HG03139 (cell line): Measurements from ENCODE around the gene PCBP3.
"Not testable (repeated sequence)": the region's sequence is repeated elsewhere in the genome, so short reads cannot be mapped to it uniquely, and the experiment has no call there.

Source experiments
- ATAC-seq: cut with Tn5 transposase; IDR thresholded peaks from one replicate; pipeline ENCODE4 v1.9.1; 2021; ENCODE audit not compliant: unreplicated experiment

Gene PCBP3

DNA sequence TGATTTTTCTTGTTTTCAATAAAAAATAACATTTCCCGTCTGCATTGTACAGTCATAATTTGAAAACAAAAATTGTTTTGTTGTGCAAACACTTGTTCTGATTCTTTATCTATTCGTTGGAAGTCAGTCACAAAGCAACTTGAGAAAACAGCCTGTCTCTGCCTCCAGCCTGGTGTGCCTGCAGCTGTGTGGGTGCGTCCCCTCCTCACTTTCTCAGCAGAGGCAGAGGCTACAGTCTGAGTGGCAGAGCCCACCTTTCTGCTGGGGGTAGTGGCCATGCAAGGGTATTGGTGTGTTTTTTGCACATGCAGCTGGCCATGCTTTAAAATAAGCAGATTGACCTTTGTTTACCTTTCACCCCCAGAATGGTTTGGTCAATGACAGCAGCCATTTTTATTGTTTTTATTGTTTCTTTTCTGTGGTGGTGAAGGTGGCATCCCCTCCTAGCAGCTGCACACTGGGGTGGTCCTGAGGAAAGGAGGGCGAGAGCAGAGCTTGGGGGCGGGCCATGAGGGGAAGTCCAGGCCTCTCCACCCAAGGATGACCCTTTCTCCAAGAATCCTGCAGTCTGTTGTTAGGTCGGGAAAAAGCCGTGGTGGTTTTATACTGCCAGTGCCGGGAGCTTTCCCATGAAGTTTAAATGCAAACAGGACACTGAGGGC, 159.6 kb downstream of the PCBP3 start:
- ATAC-seq = no peak

DNA sequence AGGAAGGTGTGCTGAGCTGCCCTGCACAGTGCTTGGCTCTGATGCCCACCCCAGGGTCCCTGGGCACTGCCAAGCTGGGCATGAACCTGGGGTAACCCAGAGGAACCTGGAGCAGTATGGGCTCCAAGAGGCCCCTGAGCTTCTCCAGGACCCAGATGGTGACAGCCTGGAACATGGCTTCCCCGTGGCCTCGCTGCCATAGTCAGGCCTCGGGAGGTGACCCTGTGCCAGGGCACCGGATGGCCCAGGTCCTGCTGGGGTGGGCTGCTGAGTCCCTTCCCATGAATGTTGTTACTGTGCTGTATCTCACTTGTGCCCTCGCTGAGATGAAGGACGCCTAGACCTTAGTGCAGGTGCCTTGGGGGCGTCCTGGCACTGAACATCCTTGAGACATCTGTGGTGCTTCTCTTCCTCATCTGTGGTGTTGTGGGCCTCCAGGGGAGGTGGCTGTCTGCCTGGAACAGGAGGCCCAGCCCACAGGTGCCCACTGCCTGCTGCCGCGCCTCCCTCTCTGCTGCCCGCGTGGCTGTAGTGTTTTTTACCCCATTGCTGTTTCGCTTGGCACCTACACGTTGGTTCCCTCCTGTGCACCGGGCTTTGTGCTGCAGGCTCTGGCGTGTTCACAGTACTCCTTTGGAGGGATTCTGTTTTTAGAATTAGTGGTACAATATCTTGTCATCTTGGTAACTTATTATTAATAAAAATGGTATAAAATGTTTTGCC, 160.3 kb downstream of the PCBP3 start:
- ATAC-seq = no peak

DNA sequence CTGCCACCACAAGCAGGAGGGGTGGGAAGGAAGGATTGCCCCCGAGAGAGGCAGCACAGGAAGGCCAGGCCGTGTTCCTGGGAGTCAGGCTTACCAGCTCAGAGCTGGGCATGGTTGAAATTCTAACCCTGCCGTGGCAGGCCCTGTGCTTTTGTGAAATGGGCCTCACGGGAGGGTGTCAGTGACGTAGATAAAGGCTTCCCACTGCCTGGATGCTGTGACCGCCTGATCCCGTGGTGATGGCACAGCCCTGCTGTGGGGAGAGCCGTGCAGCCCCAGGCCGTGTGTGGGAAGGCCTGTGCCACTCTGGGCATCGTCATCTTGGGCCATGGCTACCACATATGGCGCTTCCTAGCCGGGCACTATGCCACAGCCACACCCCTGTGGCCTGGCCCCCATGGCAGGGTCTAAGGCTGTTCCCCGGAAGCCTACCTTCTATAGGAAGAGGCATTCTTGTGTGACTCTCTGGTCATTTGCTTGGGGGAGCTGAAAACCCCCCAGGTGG, 161.3 kb downstream of the PCBP3 start:
- no peak for ATAC-seq

DNA sequence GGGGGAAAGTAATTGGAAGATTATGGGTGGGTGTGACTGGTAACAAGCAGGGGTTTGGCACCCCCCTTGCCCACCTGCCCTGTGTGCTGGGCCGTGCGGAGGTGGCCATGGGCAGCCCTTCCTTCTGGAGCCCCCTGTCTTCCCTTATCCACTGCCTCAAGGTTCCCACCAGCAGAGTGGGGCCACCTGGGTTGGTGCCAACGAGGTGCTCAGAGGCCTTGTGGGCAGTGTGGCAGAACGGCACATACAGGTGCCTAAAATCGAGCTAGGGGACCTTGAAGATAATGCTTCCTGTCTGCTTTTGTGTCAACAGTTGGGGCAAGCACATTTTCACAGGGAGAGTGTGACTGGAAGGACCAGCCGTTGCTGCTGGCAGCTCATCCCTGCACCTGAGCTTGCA, 161.8 kb downstream of the PCBP3 start:
- no peak for ATAC-seq

DNA sequence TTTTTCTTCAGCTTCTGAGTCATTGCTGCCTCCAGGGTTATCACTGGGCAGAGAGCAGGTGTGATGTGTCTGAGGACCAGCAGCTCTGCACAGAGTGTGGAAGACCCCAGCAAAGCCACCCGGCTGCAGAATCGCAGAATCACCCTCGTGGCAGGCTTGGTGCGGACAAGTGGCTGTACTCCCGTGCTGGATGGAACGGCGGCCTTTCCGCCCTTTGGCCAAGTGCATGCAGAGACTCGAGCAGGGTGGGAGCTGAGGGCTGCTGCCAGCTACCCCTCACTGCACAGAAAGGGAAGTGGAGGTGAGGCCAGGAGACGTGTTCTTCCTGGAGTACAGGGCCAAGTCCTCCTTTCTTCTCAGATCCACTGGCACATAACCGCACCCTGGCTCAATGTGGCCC, 162.5 kb downstream of the PCBP3 start:
- ATAC-seq = no peak

DNA sequence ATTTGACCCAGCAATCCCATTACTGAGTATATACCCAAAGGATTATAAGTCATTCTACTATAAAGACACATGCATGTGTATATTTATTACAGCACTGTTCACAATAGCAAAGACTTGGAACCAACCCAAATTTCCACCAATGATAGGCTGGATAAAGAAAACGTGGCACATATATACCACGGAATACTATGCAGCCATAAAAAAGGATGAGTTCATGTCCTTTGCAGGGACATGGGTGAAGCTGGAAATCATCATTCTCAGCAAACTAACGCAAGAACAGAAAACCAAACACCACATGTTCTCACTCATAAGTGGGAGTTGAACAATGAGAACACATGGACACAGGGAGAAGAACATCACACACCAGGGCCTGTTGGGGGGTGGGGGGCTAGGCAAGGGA, 165.1 kb downstream of the PCBP3 start:
- not testable (repeated sequence) for ATAC-seq

DNA sequence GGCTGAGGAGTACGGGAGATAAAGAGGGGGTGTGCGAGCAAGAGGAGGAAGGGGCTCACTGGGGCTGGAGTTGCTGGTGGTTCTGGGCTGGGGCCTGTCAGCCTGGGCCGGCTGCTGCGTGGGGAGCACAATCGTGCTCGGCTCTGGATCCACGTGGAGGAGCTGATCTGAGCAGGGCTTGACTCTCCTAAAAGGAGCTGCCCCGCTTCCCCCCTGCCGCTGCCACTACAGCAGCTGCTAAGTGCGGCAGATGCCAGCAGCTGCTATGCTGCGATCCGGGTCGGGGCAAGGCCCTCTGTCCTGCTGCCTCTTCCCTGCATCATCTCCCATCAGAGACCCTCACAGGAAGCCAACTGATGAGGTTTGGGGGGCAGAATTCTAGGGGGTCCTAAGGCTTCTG, 165.9 kb downstream of the PCBP3 start:
- ATAC-seq = no peak

DNA sequence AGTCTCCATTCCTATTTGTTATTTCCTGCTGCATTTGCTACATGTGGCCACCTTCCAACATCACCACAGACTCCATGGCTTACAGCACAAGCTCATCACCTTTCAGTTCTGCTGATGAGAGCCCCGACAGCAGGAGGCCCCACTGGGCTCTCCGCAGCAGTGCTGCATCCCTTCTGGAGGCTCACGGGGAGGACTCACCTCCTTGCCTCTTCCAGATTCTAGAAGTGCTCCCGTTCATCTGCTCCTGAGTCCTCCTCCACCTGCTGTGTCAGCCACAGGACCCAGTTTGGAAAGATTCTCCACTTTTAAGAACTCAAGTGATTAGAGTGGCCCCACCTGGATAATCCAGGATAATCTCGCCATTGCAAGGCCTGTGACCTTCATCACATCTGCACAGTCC, 167.6 kb downstream of the PCBP3 start:
- ATAC-seq = no peak

DNA sequence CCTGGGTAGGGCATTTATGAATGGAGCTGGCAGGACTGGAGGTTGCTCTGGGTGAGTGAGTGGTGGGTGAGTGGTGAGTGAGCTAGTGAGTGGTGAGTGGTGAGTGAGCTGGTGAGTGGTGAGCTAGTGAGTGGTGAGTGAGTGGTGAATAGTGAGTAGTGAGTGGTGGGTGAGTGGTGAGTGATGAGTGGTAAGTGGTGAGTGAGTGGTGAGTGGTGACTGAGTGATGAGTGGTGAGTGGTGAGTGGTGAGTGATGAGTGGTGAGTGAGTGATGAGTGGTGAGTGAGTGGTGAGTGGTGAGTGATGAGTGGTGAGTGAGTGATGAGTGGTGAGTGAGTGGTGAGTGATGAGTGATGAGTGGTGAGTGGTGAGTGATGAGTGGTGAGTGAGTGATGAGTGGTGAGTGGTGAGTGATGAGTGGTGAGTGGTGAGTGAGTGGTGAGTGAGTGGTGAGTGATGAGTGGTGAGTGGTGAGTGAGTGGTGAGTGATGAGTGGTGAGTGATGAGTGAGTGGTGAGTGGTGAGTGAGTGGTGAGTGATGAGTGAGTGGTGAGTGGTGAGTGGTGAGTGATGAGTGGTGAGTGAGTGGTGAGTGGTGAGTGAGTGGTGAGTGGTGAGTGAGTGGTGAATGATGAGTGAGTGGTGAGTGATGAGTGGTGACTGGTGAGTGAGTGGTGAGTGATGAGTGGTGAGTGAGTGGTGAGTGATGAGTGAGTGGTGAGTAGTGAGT, 170.8 kb downstream of the PCBP3 start:
- not testable (repeated sequence) for ATAC-seq

DNA sequence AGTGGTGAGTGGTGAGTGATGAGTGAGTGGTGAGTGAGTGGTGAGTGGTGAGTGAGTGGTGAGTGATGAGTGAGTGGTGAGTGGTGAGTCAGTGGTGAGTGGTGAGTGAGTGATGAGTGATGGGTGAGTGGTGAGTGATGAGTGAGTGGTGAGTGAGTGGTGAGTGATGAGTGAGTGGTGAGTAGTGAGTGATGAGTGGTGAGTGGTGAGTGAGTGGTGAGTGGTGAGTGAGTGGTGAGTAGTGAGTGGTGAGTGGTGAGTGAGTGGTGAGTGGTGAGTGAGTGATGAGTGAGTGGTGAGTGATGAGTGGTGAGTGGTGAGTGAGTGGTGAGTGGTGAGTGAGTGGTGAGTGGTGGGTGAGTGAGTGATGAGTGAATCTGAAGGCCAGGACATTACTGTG, 172.3 kb downstream of the PCBP3 start:
- ATAC-seq = not testable (repeated sequence)

DNA sequence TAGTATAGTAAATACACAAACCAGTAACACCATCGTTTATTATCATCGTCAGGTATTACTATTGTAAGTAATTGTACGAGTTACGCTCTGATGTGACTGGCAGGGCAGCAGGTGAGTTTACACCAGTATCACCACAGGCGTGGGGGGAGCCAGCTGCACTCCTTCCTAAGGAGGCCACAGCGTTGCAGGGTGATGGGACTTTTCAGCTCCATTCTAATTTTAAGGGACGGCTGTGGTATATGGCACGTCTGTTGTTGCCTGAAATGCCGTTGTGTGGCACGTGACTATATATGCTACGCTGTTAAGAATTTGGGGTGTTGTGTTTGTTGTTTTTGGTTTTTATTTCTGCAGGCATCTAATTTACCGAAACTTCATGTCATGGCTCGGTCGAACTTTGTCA, 173.3 kb downstream of the PCBP3 start:
- no peak for ATAC-seq

DNA sequence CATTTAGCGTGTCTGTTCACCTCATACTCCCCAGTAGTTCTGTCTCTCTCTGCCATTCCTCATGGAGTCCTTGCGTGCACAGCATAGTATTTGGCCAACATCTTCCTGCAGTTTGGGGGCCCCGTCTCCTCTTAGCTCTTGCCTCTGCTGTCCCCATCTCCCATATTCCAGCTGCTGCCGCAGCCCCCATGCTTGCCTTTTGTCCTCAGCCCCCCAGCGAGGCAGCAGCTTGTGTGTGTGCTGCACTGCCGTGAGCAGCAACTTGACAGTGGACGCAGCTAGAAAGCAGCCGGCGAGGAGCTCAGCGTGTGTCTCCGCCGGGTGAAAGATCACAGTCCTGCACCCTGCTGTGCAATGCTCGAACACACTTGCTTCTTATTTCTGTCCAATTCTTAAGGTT, 173.8 kb downstream of the PCBP3 start:
- no peak for ATAC-seq

DNA sequence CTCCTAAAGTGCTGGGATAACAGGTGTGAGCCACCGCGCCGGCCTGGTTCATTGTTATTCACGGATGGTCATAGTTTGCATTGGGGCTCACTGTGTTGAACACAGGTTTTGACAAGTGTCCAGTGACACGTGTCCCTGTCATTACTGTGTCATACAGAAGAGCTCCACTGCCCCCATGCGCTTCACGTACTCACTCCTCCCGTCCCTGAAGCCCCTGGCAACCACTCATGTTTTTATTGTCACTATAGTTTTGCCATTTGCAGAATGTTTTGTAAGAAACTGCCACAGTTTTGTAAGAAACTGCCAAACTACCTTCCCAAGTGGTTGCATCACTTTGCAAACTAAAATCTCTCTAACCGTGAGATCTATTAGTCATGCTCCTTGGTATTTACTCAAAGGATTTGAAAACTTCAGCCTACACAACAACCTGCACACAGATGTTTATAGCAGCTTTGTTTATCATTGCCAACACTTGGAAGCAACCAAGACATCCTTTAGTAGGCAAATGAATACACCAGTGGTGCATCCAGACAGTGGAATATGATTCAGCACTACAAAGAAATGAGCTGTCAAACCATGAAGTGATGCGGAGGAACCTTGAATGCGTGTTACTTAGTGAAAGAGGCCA, 174.9 kb downstream of the PCBP3 start:
- no peak for ATAC-seq

DNA sequence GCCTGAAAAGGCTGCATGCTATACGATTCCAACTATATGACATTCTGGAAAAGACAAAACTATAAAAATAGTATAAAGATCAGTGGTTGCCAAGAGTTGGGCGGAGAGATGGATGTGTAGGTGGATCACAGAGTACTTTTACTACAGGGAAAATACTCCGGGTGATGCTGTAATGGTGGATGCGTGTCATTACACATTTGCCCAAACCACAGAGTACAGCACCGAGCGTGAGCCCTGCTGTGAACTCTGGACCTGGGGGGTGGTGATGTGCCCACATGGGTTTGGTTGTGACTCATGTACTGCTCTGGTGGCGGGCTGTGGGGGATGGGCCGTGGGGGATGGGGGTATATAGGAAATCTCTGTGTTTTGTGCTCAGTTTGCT, 175.4 kb downstream of the PCBP3 start:
- ATAC-seq = no peak

DNA sequence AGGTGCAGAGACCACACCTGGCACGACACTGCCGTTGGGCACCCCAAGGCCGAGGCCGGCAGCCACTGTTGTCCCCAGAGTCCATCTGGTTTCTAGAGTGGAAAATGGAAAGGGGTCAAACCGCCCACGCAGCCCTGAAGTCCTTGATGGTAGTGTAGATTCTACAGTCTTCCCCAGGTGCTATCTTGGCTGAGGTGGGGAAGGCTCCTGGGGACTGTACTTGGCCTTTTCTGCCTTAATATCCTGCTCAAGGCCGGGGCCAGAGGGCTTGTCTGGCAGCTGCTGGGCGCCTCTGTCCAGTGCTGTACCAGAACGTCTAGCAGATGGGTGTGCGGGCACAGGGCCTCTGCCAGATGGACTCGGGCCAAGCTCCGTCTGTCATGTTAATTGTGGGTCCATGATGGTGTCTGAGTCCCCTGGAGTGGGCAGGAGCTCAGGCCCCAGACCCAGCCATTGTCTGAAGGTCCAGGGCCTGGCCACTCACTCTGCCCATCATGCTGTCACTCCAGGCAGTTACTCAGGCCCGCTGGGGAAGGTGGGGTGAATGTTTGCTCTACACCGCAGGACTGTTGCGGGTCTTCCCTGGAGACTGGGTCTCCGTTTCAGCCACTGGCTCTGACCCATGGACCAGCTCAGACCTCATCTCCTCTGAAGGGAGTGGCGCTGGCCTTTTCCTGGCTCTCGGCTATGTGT, 176.1 kb downstream of the PCBP3 start:
- no peak for ATAC-seq

DNA sequence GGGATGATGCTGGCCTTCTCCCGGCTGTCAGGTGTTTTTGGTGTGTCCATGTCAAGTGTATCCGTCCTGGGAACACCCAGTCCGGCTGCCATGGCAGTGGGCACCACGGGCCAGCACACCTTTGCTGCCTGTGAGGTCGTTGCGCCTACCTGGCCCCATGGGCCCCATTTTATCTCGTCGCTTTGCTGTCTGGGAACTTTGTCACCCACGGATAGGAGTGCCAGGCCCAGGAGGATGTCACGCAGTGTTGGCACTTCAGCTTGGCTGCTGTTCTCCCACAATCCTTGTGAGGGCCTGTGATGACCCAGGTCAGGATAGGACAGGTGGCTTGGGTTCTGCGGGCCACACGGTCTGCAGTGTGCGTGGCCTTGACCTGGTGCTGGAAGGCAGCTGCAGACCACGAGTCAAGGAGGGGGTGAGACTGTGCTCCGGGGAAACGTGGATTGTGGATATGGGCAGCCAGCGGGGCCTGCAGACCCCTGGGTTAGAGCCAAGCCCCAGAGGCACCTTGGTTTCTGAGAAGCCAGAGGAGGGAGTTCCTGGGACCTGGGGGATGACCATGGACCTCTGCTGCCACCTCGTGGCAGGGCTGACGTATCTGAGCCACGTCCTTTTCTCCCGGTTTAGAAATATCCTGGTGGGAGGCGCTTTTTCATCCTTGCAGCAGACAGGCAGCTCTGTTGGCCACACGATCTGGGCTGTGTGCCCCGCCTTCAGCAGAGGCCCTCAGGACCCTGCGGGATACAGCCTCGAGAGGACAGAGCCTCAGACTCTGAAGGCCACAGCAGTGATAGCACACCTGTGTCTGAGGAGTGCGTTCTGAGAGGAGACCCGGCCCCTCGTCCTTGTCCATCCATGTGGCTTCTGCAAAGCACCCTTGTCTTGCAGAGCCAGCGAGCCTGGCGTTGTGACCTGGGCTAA, 176.9 kb downstream of the PCBP3 start:
- ATAC-seq = no peak

DNA sequence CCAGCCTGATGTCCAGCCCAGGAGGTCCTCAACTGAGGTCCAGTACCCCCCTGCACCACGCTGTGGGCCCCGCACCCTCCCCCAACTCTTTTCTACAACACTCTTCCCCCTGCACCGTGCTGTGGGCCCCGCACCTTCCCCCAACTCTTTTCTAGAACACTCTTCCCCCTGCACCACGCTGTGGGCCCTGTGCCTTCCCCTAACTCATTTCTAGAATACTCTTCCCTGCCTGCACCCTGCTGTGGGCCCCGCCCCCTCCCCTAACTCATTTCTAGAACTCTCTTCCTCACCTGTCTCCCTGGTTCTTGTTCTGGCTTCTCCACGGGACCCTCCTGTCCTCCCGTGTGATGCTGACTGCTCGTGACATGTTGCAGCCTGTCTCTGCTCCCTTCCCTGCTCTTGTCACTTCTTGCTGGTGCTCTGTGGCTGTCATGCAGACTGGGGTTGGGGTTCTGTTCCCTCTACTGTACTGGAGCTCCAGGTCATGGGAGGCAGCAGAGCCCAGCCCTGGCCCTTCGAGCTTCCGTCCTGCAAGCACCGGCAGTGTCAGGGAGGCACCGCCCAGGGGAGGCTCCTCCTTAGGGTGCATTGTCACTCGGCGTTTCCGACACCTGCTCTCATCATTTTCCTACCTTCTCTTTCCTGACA, 177.9 kb downstream of the PCBP3 start:
- ATAC-seq = no peak

DNA sequence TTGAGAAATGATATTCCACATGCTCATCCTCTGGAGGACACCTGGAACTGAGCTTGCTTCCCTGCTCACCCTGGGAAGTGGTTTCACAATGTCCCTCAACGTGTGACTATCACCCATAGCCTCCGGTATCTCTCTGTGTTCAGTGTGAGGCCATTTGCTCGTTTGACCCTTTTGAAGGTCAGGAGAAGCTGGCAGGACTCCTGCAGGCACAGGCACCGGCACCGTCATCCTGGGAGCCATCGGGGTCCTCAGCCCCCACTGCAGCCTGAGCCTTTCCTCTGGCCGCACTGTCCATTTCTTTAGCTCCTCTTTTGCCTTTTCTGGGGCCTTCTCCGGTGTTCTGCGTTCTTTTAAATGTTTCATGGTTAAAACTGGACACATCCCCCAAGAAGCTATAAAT, 178.5 kb downstream of the PCBP3 start:
- ATAC-seq = no peak

DNA sequence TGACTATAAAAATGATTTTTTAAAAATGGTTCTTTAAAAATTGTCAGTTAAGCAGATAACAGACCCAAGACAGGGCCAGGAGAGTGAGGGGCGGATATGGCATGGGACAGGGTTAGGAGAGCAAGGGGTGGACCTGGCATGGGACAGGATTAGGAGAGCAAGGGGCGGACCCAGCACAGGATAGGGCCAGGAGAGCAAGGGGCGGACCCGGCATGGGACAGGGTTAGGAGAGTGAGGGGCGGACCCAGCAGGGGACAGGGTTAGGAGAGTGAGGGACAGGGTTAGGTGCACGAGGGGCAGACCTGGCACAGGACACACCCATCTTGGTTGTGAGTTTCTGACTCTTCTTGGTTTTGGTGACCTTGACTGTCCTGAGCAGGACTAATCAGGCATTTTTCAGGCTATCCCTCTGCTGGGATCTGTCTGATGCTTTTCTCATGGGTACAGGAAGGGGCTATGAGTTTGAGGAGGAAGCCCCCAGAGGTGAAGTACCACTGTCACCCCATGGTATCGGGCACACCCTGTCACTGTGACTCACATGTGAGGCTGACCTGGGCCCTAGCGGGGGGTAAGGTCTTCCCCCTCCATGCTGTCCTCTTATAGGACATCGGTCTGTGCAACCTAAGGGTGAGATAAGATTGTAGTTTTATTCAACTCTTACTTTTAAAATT, 179.0 kb downstream of the PCBP3 start:
- ATAC-seq = no peak
